WTC11 (cell line): ENCODE results near the gene ABCA3. TPM values are rescaled to one million over a fixed set of nuclear protein-coding genes. Genes with fewer than 3 reads are reported as not detected.
A peak's percentile ranks its signal among the peaks of the same experiment; 100 is the strongest.

ENCODE experiments used
- ATAC-seq: fragments of 200-7000 bp; cut with Tn5 transposase; 2 replicates; pipeline ENCODE4 v1.10.0; 2021; ENCODE audit warnings: mild to moderate bottlenecking, moderate library complexity
- CTCF ChIA-PET: fragments of 300-600 bp; sonication (Branson Sonifier 250); formaldehyde crosslinking; loops from one replicate; lab custom pipeline; 2021; ENCODE audit warnings: antibody characterized with exemption; lab: Charles Lee
- POLR2A ChIA-PET: fragments of 350-600 bp; sonication (Branson Sonifier 250); formaldehyde crosslinking; loops from one replicate; lab custom pipeline; 2021; ENCODE audit warnings: antibody characterized with exemption; lab: Charles Lee
- DNase-seq: peaks from one replicate; pipeline ENCODE4 v3.0.0; 2021; ENCODE audit warnings: low spot score
- H3K27ac Mint-ChIP-seq: 2 replicates; pipeline ENCODE4 v1.8.0; 2021; ENCODE audit warnings: mixed read lengths
- H3K27me3 Mint-ChIP-seq: 2 replicates; pipeline ENCODE4 v1.8.0; 2021; ENCODE audit warnings: low read depth, mild to moderate bottlenecking, moderate library complexity, mixed read lengths
- H3K36me3 Mint-ChIP-seq: 2 replicates; pipeline ENCODE4 v1.8.0; 2021; ENCODE audit warnings: mixed read lengths
- H3K4me1 Mint-ChIP-seq: 2 replicates; pipeline ENCODE4 v1.8.0; 2022; ENCODE audit warnings: mixed read lengths
- H3K4me3 Mint-ChIP-seq: 2 replicates; pipeline ENCODE4 v1.8.0; 2021; ENCODE audit warnings: mild to moderate bottlenecking, moderate library complexity, mixed read lengths
- H3K9me3 Mint-ChIP-seq: 2 replicates; pipeline ENCODE4 v1.8.0; 2021; ENCODE audit warnings: mixed read lengths
- ATF1 ChIP-seq: sonication (generic); formaldehyde crosslinking; IDR thresholded peaks from 2 replicates; pipeline ENCODE4 v1.8.1; 2023; ENCODE audit warnings: mild to moderate bottlenecking, moderate library complexity, missing genetic modification reagents
- ESRRA ChIP-seq: sonication (generic); formaldehyde crosslinking; IDR thresholded peaks from 2 replicates; pipeline ENCODE4 v1.8.1; 2022; ENCODE audit warnings: mild to moderate bottlenecking, missing genetic modification reagents, borderline replicate concordance
- FOXP1 ChIP-seq: sonication (generic); formaldehyde crosslinking; IDR thresholded peaks from 2 replicates; pipeline ENCODE4 v1.8.0; 2022; ENCODE audit warnings: missing genetic modification reagents, mild to moderate bottlenecking, moderate library complexity, borderline replicate concordance
- IRF2 ChIP-seq: sonication (generic); formaldehyde crosslinking; IDR thresholded peaks from 2 replicates; pipeline ENCODE4 v1.8.0; 2022; ENCODE audit warnings: low read depth, missing genetic modification reagents, borderline replicate concordance
- NFYB ChIP-seq: sonication (generic); formaldehyde crosslinking; conservative IDR thresholded peaks from 2 replicates; pipeline ENCODE4 v1.8.0; 2022; ENCODE audit warnings: low read depth, missing genetic modification reagents
- PRRX2 ChIP-seq: fragments of 250-450 bp; sonication (Bioruptor Pico); IDR thresholded peaks from 2 replicates; pipeline ENCODE4 v1.8.0; 2021; ENCODE audit warnings: mild to moderate bottlenecking
- RORB ChIP-seq: fragments of 250-450 bp; sonication (Bioruptor Pico); IDR thresholded peaks from 2 replicates; pipeline ENCODE4 v1.9.0; 2021; ENCODE audit warnings: mild to moderate bottlenecking
- ZNF232 ChIP-seq: sonication (generic); formaldehyde crosslinking; IDR thresholded peaks from 2 replicates; pipeline ENCODE4 v1.8.0; 2022; ENCODE audit warnings: mild to moderate bottlenecking, missing genetic modification reagents
- ZNF416 ChIP-seq: fragments of 250-450 bp; sonication (Bioruptor Pico); IDR thresholded peaks from 2 replicates; pipeline ENCODE4 v1.9.0; 2021; ENCODE audit warnings: mild to moderate bottlenecking, inconsistent platforms
- ZNF423 ChIP-seq: fragments of 250-450 bp; sonication (Bioruptor Pico); IDR thresholded peaks from 2 replicates; pipeline ENCODE4 v2.1.2; 2022; ENCODE audit warnings: mild to moderate bottlenecking, moderate library complexity
- total RNA-seq: library from RNA; stranded (reverse); gene quantifications from 3 replicates; pipeline ENCODE4 v1.2.3, GENCODE V29; 2021
- TF ChIP-seq, protein P1 (sequence below): sonication (generic); formaldehyde crosslinking; IDR thresholded peaks from 2 replicates; pipeline ENCODE4 v1.8.1; 2023; ENCODE audit warnings: mild to moderate bottlenecking, missing genetic modification reagents
- TF ChIP-seq, protein P2 (sequence below): fragments of 250-450 bp; sonication (Bioruptor Pico); IDR thresholded peaks from 2 replicates; pipeline ENCODE4 v1.9.0; 2021; ENCODE audit warnings: mild to moderate bottlenecking, borderline replicate concordance
- TF ChIP-seq, protein P3 (sequence below): sonication (generic); formaldehyde crosslinking; IDR thresholded peaks from 2 replicates; pipeline ENCODE4 v1.8.0; 2022; ENCODE audit warnings: missing genetic modification reagents
- TF ChIP-seq, protein P4 (sequence below): fragments of 250-450 bp; sonication (Bioruptor Pico); conservative IDR thresholded peaks from 2 replicates; pipeline ENCODE4 v1.9.0; 2021; ENCODE audit warnings: mild to moderate bottlenecking
- TF ChIP-seq, protein P5 (sequence below): sonication (generic); formaldehyde crosslinking; IDR thresholded peaks from 2 replicates; pipeline ENCODE4 v1.8.1; 2022; ENCODE audit warnings: mild to moderate bottlenecking, missing genetic modification reagents, moderate library complexity, borderline replicate concordance
- TF ChIP-seq, protein P6 (sequence below): sonication (generic); formaldehyde crosslinking; IDR thresholded peaks from 2 replicates; pipeline ENCODE4 v1.8.1; 2022; ENCODE audit warnings: missing genetic modification reagents, borderline replicate concordance

The ABCA3 gene
- total RNA-seq, 1 experiment from 2014 or later, result 12.1 TPM

DNA sequence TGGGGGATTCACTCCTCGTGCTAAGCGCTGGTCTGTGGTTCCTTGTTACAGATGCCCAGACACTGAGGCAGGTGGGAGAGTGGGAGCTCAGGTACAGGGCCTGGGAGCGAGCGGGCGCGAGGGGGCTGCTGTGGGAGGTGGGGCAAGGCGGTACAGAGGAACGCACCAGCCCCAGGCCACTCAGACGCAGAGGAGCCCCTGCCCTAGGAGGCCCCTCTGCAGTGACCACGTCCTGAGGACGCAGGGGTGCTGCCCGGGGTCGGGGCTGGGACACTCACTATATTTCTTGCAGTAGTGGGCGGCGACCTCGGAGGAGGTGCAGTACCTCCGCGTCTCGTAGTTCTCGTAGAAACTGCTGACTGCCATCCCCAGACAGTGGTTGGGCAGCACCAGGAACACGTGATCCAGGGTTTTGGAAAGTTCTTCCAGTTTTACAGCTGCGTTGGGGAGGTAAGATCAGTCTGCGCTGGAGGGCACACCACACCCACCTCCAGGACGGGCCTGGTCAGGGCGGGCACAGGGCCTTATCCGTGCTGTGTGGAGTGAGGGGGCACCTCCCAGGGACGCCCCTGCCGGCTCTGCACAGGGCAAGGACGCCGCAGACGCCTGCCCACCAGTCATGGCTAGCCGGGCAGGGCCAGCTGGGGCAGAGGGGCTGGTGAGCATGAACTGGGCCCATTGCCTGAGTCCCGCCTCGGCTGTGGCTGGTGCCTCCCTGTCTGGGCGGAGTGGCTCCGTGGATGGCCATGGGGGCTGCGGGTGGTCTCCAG lies 56.3 kb downstream of the ABCA3 start:
- no peaks in the 10 kb centered on the region for H3K36me3 Mint-ChIP-seq
- no peak overlapping the region for H3K4me3 Mint-ChIP-seq
- ATAC-seq, result no peak
- ChIA-PET CTCF (interaction anchor here (1.2 to 2.6 kb wide), 3 partner anchors 13 to 218 kb away, joined by 3 to 10 read pairs (median 4); no protein-coding TSS in a partner anchor), POLR2A (no interaction called here)
- H3K9me3 Mint-ChIP-seq, result no peaks in the 10 kb centered on the region
- no peaks in the 10 kb centered on the region for H3K4me1 Mint-ChIP-seq
- no peaks in the 10 kb centered on the region for H3K27me3 Mint-ChIP-seq
- H3K27ac Mint-ChIP-seq, result 0 out of 2 replicates have a peak overlapping the region, but pooled peaks have one; percentile 24
- DNase-seq, result no peak
- no peak for TF ChIP-seq ESRRA (CRISPR knock-in tag)
- no peak for TF ChIP-seq ZNF232 (CRISPR knock-in tag)
- TF ChIP-seq, protein P1, sequence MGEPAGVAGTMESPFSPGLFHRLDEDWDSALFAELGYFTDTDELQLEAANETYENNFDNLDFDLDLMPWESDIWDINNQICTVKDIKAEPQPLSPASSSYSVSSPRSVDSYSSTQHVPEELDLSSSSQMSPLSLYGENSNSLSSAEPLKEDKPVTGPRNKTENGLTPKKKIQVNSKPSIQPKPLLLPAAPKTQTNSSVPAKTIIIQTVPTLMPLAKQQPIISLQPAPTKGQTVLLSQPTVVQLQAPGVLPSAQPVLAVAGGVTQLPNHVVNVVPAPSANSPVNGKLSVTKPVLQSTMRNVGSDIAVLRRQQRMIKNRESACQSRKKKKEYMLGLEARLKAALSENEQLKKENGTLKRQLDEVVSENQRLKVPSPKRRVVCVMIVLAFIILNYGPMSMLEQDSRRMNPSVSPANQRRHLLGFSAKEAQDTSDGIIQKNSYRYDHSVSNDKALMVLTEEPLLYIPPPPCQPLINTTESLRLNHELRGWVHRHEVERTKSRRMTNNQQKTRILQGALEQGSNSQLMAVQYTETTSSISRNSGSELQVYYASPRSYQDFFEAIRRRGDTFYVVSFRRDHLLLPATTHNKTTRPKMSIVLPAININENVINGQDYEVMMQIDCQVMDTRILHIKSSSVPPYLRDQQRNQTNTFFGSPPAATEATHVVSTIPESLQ (CRISPR knock-in tag), result no peak
- no peak for TF ChIP-seq ZNF416 (CRISPR knock-in tag)
- TF ChIP-seq, protein P2, sequence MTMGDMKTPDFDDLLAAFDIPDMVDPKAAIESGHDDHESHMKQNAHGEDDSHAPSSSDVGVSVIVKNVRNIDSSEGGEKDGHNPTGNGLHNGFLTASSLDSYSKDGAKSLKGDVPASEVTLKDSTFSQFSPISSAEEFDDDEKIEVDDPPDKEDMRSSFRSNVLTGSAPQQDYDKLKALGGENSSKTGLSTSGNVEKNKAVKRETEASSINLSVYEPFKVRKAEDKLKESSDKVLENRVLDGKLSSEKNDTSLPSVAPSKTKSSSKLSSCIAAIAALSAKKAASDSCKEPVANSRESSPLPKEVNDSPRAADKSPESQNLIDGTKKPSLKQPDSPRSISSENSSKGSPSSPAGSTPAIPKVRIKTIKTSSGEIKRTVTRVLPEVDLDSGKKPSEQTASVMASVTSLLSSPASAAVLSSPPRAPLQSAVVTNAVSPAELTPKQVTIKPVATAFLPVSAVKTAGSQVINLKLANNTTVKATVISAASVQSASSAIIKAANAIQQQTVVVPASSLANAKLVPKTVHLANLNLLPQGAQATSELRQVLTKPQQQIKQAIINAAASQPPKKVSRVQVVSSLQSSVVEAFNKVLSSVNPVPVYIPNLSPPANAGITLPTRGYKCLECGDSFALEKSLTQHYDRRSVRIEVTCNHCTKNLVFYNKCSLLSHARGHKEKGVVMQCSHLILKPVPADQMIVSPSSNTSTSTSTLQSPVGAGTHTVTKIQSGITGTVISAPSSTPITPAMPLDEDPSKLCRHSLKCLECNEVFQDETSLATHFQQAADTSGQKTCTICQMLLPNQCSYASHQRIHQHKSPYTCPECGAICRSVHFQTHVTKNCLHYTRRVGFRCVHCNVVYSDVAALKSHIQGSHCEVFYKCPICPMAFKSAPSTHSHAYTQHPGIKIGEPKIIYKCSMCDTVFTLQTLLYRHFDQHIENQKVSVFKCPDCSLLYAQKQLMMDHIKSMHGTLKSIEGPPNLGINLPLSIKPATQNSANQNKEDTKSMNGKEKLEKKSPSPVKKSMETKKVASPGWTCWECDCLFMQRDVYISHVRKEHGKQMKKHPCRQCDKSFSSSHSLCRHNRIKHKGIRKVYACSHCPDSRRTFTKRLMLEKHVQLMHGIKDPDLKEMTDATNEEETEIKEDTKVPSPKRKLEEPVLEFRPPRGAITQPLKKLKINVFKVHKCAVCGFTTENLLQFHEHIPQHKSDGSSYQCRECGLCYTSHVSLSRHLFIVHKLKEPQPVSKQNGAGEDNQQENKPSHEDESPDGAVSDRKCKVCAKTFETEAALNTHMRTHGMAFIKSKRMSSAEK (CRISPR knock-in tag), result no peak
- no peak for TF ChIP-seq IRF2 (CRISPR knock-in tag)
- TF ChIP-seq, protein P3, sequence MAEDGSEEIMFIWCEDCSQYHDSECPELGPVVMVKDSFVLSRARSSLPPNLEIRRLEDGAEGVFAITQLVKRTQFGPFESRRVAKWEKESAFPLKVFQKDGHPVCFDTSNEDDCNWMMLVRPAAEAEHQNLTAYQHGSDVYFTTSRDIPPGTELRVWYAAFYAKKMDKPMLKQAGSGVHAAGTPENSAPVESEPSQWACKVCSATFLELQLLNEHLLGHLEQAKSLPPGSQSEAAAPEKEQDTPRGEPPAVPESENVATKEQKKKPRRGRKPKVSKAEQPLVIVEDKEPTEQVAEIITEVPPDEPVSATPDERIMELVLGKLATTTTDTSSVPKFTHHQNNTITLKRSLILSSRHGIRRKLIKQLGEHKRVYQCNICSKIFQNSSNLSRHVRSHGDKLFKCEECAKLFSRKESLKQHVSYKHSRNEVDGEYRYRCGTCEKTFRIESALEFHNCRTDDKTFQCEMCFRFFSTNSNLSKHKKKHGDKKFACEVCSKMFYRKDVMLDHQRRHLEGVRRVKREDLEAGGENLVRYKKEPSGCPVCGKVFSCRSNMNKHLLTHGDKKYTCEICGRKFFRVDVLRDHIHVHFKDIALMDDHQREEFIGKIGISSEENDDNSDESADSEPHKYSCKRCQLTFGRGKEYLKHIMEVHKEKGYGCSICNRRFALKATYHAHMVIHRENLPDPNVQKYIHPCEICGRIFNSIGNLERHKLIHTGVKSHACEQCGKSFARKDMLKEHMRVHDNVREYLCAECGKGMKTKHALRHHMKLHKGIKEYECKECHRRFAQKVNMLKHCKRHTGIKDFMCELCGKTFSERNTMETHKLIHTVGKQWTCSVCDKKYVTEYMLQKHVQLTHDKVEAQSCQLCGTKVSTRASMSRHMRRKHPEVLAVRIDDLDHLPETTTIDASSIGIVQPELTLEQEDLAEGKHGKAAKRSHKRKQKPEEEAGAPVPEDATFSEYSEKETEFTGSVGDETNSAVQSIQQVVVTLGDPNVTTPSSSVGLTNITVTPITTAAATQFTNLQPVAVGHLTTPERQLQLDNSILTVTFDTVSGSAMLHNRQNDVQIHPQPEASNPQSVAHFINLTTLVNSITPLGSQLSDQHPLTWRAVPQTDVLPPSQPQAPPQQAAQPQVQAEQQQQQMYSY (CRISPR knock-in tag), result no peak
- TF ChIP-seq, protein P4, sequence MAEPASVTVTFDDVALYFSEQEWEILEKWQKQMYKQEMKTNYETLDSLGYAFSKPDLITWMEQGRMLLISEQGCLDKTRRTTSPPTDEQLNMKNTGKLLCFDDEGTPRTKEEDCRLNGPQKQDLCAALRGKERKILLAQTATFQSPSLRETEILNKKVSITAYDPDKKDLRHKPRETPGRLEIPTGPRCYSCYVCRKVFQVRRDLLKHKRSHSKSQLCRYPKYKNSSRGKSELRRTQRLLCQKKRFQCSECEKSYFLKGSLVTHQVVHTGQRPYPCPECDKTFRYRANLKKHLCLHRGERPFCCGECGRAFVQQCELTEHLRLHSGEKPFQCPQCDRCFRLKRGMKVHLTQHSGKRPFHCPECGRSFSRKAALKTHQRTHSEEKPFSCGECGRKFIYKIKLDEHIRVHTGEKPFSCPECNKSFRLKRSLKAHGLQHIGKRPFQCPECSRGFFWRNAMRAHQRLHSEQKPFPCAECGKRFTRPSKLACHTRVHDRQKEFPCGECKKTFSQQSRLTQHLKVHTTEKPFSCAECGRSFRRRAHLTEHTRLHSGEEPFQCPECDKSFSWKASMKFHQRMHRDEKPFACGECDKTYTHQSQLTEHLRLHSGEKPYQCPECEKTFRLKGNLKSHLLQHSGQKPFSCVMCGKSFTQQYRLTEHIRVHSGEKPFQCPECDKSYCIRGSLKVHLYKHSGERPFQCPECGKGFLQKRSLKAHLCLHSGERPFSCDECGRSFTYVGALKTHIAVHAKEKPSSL (CRISPR knock-in tag), result no peak
- no peak for TF ChIP-seq NFYB (CRISPR knock-in tag)
- TF ChIP-seq, protein P5, sequence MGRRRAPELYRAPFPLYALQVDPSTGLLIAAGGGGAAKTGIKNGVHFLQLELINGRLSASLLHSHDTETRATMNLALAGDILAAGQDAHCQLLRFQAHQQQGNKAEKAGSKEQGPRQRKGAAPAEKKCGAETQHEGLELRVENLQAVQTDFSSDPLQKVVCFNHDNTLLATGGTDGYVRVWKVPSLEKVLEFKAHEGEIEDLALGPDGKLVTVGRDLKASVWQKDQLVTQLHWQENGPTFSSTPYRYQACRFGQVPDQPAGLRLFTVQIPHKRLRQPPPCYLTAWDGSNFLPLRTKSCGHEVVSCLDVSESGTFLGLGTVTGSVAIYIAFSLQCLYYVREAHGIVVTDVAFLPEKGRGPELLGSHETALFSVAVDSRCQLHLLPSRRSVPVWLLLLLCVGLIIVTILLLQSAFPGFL (CRISPR knock-in tag), result no peak
- TF ChIP-seq, protein P6, sequence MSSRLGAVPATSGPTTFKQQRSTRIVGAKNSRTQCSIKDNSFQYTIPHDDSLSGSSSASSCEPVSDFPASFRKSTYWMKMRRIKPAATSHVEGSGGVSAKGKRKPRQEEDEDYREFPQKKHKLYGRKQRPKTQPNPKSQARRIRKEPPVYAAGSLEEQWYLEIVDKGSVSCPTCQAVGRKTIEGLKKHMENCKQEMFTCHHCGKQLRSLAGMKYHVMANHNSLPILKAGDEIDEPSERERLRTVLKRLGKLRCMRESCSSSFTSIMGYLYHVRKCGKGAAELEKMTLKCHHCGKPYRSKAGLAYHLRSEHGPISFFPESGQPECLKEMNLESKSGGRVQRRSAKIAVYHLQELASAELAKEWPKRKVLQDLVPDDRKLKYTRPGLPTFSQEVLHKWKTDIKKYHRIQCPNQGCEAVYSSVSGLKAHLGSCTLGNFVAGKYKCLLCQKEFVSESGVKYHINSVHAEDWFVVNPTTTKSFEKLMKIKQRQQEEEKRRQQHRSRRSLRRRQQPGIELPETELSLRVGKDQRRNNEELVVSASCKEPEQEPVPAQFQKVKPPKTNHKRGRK, result no peak
- no peak for TF ChIP-seq ZNF423 (CRISPR knock-in tag)
- TF ChIP-seq FOXP1 (CRISPR knock-in tag), result no peak
- TF ChIP-seq ATF1 (CRISPR knock-in tag), result no peak
- TF ChIP-seq RORB (CRISPR knock-in tag), result no peak
- TF ChIP-seq PRRX2, result no peak
